IMR-90 (cell line): Measurements from ENCODE around the gene ASTN2. TPM values are rescaled to one million over a fixed set of nuclear protein-coding genes. Genes with fewer than 3 reads are reported as not detected.

Experiments
- ATAC-seq: fragments of 200-7000 bp; cut with Tn5 transposase; 2 replicates; pipeline ENCODE4 v1.9.1; 2020; ENCODE audit warnings: low read depth, mild to moderate bottlenecking, moderate library complexity
- BruUV-seq: library from RNA; stranded (reverse); fragments of 400-500 nt; replicated peaks from 2 replicates; lab custom pipeline; 2021; lab: Mats Ljungman, UMichigan
- CTCF ChIA-PET: fragments of 300-600 bp; formaldehyde crosslinking; extraction: SDS; loops from one replicate; lab custom pipeline; 2021; ENCODE audit warnings: antibody characterized with exemption; lab: Yijun Ruan, JAX
- POLR2A ChIA-PET: fragments of 300-600 bp; sonication (Branson Sonifier 250); formaldehyde crosslinking; loops from one replicate; lab custom pipeline; 2022; ENCODE audit warnings: antibody characterized with exemption; ENCODE audit not compliant: unreplicated experiment; lab: Charles Lee
- DNase-seq: peaks from one replicate; pipeline ENCODE4 v3.0.0; 2013
- H2AFZ ChIP-seq: replicated peaks from 2 replicates; pipeline ENCODE3; 2013; ENCODE audit warnings: low read length, mild to moderate bottlenecking; ENCODE audit not compliant: poor library complexity
- H2AK5ac ChIP-seq: 2 replicates; pipeline ENCODE4 v1.6.1; 2013; ENCODE audit warnings: low read depth, low read length, inconsistent platforms
- H2AK9ac ChIP-seq: replicated peaks from 2 replicates; pipeline ENCODE3; 2013; ENCODE audit warnings: mild to moderate bottlenecking, low read depth, low read length, moderate library complexity; ENCODE audit not compliant: poor library complexity
- H2BK120ac ChIP-seq: 2 replicates; pipeline ENCODE4 v1.6.1; 2013; ENCODE audit warnings: low read depth, low read length, inconsistent platforms
- H2BK15ac ChIP-seq: 3 replicates; pipeline ENCODE4 v1.6.1; 2013; ENCODE audit warnings: low read depth, low read length, inconsistent platforms
- H2BK20ac ChIP-seq: 2 replicates; pipeline ENCODE4 v1.6.1; 2013; ENCODE audit warnings: low read depth, mild to moderate bottlenecking, inconsistent platforms, low read length, moderate library complexity
- H2BK5ac ChIP-seq: 2 replicates; pipeline ENCODE4 v1.6.1; 2013; ENCODE audit warnings: mild to moderate bottlenecking, low read depth, low read length, inconsistent platforms; ENCODE audit not compliant: poor library complexity, severe bottlenecking
- H3K14ac ChIP-seq: replicated peaks from 2 replicates; pipeline ENCODE4 v1.6.1; 2013; ENCODE audit warnings: low read depth, low read length, inconsistent platforms
- H3K18ac ChIP-seq: 2 replicates; pipeline ENCODE4 v1.6.1; 2013; ENCODE audit warnings: low read depth, low read length, control low read depth
- H3K23ac ChIP-seq: 2 replicates; pipeline ENCODE4 v1.6.1; 2013; ENCODE audit warnings: low read depth, low read length, inconsistent platforms
- H3K27ac ChIP-seq: 2 replicates; pipeline ENCODE4 v1.5.1; 2013; ENCODE audit warnings: mild to moderate bottlenecking, control low read depth, low read length; ENCODE audit not compliant: insufficient read depth
- H3K27me3 ChIP-seq: 2 replicates; pipeline ENCODE4 v1.6.1; 2013; ENCODE audit warnings: low read length; ENCODE audit not compliant: control insufficient read depth, insufficient read depth
- H3K36me3 ChIP-seq: 2 replicates; pipeline ENCODE4 v1.6.1; 2013; ENCODE audit warnings: low read length, mixed read lengths; ENCODE audit not compliant: control insufficient read depth, insufficient read depth
- H3K4ac ChIP-seq: 2 replicates; pipeline ENCODE4 v1.6.1; 2013; ENCODE audit warnings: low read depth, low read length, inconsistent platforms
- H3K4me1 ChIP-seq: 2 replicates; pipeline ENCODE4 v1.6.1; 2013; ENCODE audit warnings: low read length, mixed read lengths; ENCODE audit not compliant: control insufficient read depth, insufficient read depth
- H3K4me2 ChIP-seq: 2 replicates; pipeline ENCODE4 v1.6.1; 2013; ENCODE audit warnings: low read depth, mild to moderate bottlenecking, control low read depth, low read length, moderate library complexity
- H3K4me3 ChIP-seq: 2 replicates; pipeline ENCODE4 v1.5.1; 2013; ENCODE audit warnings: low read depth, mild to moderate bottlenecking, control low read depth, low read length, moderate library complexity; ENCODE audit not compliant: insufficient read depth
- H3K56ac ChIP-seq: 2 replicates; pipeline ENCODE4 v1.6.1; 2013; ENCODE audit warnings: low read length, inconsistent platforms; ENCODE audit not compliant: insufficient read depth; ENCODE audit errors: extremely low read depth
- H3K79me1 ChIP-seq, 2 experiments: 2 replicates each; pipeline ENCODE4 v1.6.1; 2013; ENCODE audit warnings: low read length in 2 of 2, inconsistent platforms in 1 of 2, low read depth in 1 of 2
- H3K9ac ChIP-seq: 2 replicates; pipeline ENCODE4 v1.6.1; 2013; ENCODE audit warnings: low read depth, low read length, control low read depth
- H3K9me1 ChIP-seq: 2 replicates; pipeline ENCODE4 v1.6.1; 2013; ENCODE audit warnings: low read length, inconsistent platforms; ENCODE audit not compliant: insufficient read depth
- H3K9me3 ChIP-seq: 2 replicates; pipeline ENCODE4 v1.6.1; 2013; ENCODE audit warnings: low read length; ENCODE audit not compliant: control insufficient read depth, insufficient read depth
- H4K20me1 ChIP-seq: 2 replicates; pipeline ENCODE4 v1.6.1; 2013; ENCODE audit warnings: low read length, inconsistent platforms; ENCODE audit not compliant: insufficient read depth
- H4K5ac ChIP-seq: 2 replicates; pipeline ENCODE4 v1.6.1; 2013; ENCODE audit warnings: mild to moderate bottlenecking, low read depth, low read length, control low read depth
- H4K8ac ChIP-seq, 2 experiments: 2 replicates each; pipeline ENCODE4 v1.6.1; 2013; ENCODE audit warnings: low read depth in 2 of 2, low read length in 2 of 2, control low read depth in 1 of 2, inconsistent platforms in 1 of 2
- H4K91ac ChIP-seq: 2 replicates; pipeline ENCODE4 v1.6.1; 2013; ENCODE audit warnings: low read depth, low read length, inconsistent platforms; ENCODE audit not compliant: insufficient read depth
- BHLHE40 ChIP-seq: fragments of 150-350 bp; IDR thresholded peaks from 2 replicates; pipeline ENCODE4 v1.6.1; 2016; ENCODE audit warnings: mild to moderate bottlenecking, low read depth, low read length
- MAFK ChIP-seq: IDR thresholded peaks from 2 replicates; pipeline ENCODE4 v1.6.1; 2012; ENCODE audit warnings: low read depth, low read length, improper control_type of control experiment
- MXI1 ChIP-seq: IDR thresholded peaks from 2 replicates; pipeline ENCODE4 v1.6.1; 2012; ENCODE audit warnings: low read depth, mild to moderate bottlenecking, low read length, moderate library complexity, borderline replicate concordance
- NFE2L2 ChIP-seq: fragments of 150-350 bp; IDR thresholded peaks from 2 replicates; pipeline ENCODE4 v1.6.1; 2016; ENCODE audit warnings: low read depth, mild to moderate bottlenecking, low read length
- SMC3 ChIP-seq: fragments of 150-350 bp; IDR thresholded peaks from 2 replicates; pipeline ENCODE4 v1.6.1; 2016; ENCODE audit warnings: low read depth, mild to moderate bottlenecking, antibody characterized with exemption, low read length, moderate library complexity
- USF2 ChIP-seq: fragments of 150-350 bp; IDR thresholded peaks from 2 replicates; pipeline ENCODE4 v1.6.1; 2017; ENCODE audit warnings: mild to moderate bottlenecking, antibody characterized with exemption, low read length, low read depth
- WGBS, 2 experiments: methylation state at CpG; one replicate each; pipeline versions ENCODE4 v1.1.5 to v1.1.7; 2013; ENCODE audit warnings: missing lambda C conversion rate in 2 of 2; ENCODE audit not compliant: insufficient read length in 1 of 2; ENCODE audit errors: extremely low coverage in 2 of 2; 5-methylcytosine and 5-hydroxymethylcytosine counted together
- dilution Hi-C: fragments of 300-500 bp; cut with HindIII; formaldehyde crosslinking; loops from one replicate; pipeline ENCODE4 v1.14.3; 2018; ENCODE audit warnings: low sequenced_read_pairs; ENCODE audit not compliant: unreplicated experiment
- in situ Hi-C: fragments of 300-500 bp; cut with MboI; formaldehyde crosslinking; loops from 3 replicates; pipeline ENCODE4 v1.14.3; 2019; ENCODE audit warnings: low sequenced_read_pairs, inconsistent platforms, mixed read lengths
- intact Hi-C: fragments of 100-400 bp; cut with micrococcal nuclease; formaldehyde crosslinking; loops from 2 replicates; pipeline ENCODE4 v1.10.0; 2022
- polyA plus RNA-seq, 3 experiments: library from polyadenylated mRNA; depleted of rRNA; stranded (reverse); fragments of >200 nt; gene quantifications; 2 replicates each; pipeline ENCODE4 v1.2.3, GENCODE V29; 2012; ENCODE audit warnings: low replicate concordance in 1 of 3
- total RNA-seq: library from RNA; depleted of rRNA; stranded (reverse); fragments of >200 nt; gene quantifications from 2 replicates; pipeline ENCODE4 v1.2.3, GENCODE V29; 2012

The ASTN2 gene
- total and polyA plus RNA-seq, 2 of the 4 experiments (the other 2 are of a cell fraction) = 3.8 to 6.8 TPM

- no peak overlapping the region for H3K4me2 ChIP-seq
- no peak overlapping the region for H2BK5ac ChIP-seq
- H3K4ac ChIP-seq = no peak overlapping the region
- no peak for DNase-seq
- no peak overlapping the region for H4K5ac ChIP-seq
- H4K8ac ChIP-seq = no peak overlapping the region
- no TSS peak for BruUV-seq
- H4K91ac ChIP-seq = no peak overlapping the region
- WGBS, 2 experiments = no CpG with 5 or more reads among the region's 2 CpGs
- H3K9me3 ChIP-seq = no peaks in the 10 kb centered on the region
- H2AFZ ChIP-seq = no peak overlapping the region
- dilution Hi-C loops (no loop called here), in situ Hi-C loops (no loop called here), intact Hi-C loops (no loop called here)
- no peaks in the 10 kb centered on the region for H3K4me1 ChIP-seq
- no peaks in the 10 kb centered on the region for H3K36me3 ChIP-seq
- no peak overlapping the region for H2BK120ac ChIP-seq
- CTCF ChIA-PET = no interaction called here
- no peaks in the 10 kb centered on the region for H3K27me3 ChIP-seq
- H3K27ac ChIP-seq = no peak overlapping the region
- H3K4me3 ChIP-seq = no peak overlapping the region
- H2AK5ac ChIP-seq = no peak overlapping the region
- no peak overlapping the region for H2BK20ac ChIP-seq
- H3K18ac ChIP-seq = no peak overlapping the region
- no peaks in the 10 kb centered on the region for H3K9me1 ChIP-seq
- TF ChIP-seq MAFK (no peak), BHLHE40 (no peak), USF2 (no peak), NFE2L2 (no peak), MXI1 (no peak), SMC3 (no peak)
- no peak for ATAC-seq
- POLR2A ChIA-PET = no interaction called here
- H3K79me1 ChIP-seq = no peaks in the 10 kb centered on the region
- H4K20me1 ChIP-seq = no peaks in the 10 kb centered on the region
- no peak overlapping the region for H3K14ac ChIP-seq
- no peak overlapping the region for H3K56ac ChIP-seq
- no peak overlapping the region for H3K9ac ChIP-seq
- no peak overlapping the region for H2BK15ac ChIP-seq
- H2AK9ac ChIP-seq = no peak overlapping the region
- no peak overlapping the region for H3K23ac ChIP-seq
Observed at GRCh38 chr9:116991051-116991450, 423.8 kb downstream of the ASTN2 start.
